ENCODE measurements around the gene FAM177B.

FAM177B gene

GRCh38 chr1:222706815-222707214, 30.2 kb upstream of the FAM177B start:
- no peak for TF ChIP-seq TAF1 (IDR thresholded peaks at IDR 0.05; ENCODE audit: low read depth)
- no peak for TF ChIP-seq EGR1 (IDR thresholded peaks at IDR 0.05)
- no peak for TF ChIP-seq NFIC (IDR thresholded peaks at IDR 0.05)
- TF ChIP-seq RAD21 (IDR thresholded peaks at IDR 0.05; ENCODE audit: low read depth) = no peak
- TF ChIP-seq FOXM1 (IDR thresholded peaks at IDR 0.05; ENCODE audit: borderline replicate concordance, low read depth) = no peak
- no peak for TF ChIP-seq YY1 (IDR thresholded peaks at IDR 0.05; ENCODE audit: low read depth)
- no peak for TF ChIP-seq TEAD4 (IDR thresholded peaks at IDR 0.05)
- TF ChIP-seq ZBTB7A (IDR thresholded peaks at IDR 0.05; ENCODE audit: low read depth) = no peak
- no peak for TF ChIP-seq USF1 (IDR thresholded peaks at IDR 0.05)
- TF ChIP-seq CREB1 (IDR thresholded peaks at IDR 0.05; ENCODE audit: low read depth) = no peak
- TF ChIP-seq REST (IDR thresholded peaks at IDR 0.05; ENCODE audit: low read depth) = no peak
- no peak for TF ChIP-seq EP300 (IDR thresholded peaks at IDR 0.05; ENCODE audit: borderline replicate concordance)

- TF ChIP-seq CEBPB (IDR thresholded peaks at IDR 0.05) (no peak), YY1 (IDR thresholded peaks at IDR 0.05; ENCODE audit: low read depth) (no peak), TCF12 (IDR thresholded peaks at IDR 0.05; ENCODE audit: low read depth) (no peak), EGR1 (IDR thresholded peaks at IDR 0.05) (no peak)
These were observed 27.3 kb upstream of the FAM177B start for GRCh38 chr1:222709700-222710153.

GRCh38 chr1:222711319-222712252, 25.4 kb upstream of the FAM177B start:
- 0 out of 2 replicates have a peak, but pooled peaks have one; percentile 15 for TF ChIP-seq TAF1 (IDR thresholded peaks at IDR 0.05; ENCODE audit: low read depth)
- TF ChIP-seq REST (IDR thresholded peaks at IDR 0.05; ENCODE audit: low read depth) = no peak
- no peak for TF ChIP-seq USF1 (IDR thresholded peaks at IDR 0.05)
- TF ChIP-seq MAX (IDR thresholded peaks at IDR 0.05) = peak; percentile 38

- TF ChIP-seq TCF12 (IDR thresholded peaks at IDR 0.05; ENCODE audit: low read depth) = no peak; the same call in 1 of the 2 replicates
- no peak for TF ChIP-seq CEBPB (IDR thresholded peaks at IDR 0.05)
- peak; percentile 88 for TF ChIP-seq EGR1 (IDR thresholded peaks at IDR 0.05)
- no peak for TF ChIP-seq REST (IDR thresholded peaks at IDR 0.05; ENCODE audit: low read depth)
- no peak for TF ChIP-seq ZBTB7A (IDR thresholded peaks at IDR 0.05; ENCODE audit: low read depth)
- TF ChIP-seq TAF1 (IDR thresholded peaks at IDR 0.05; ENCODE audit: low read depth) = no peak; the same call in 1 of the 2 replicates
- no peak for TF ChIP-seq NFIC (IDR thresholded peaks at IDR 0.05)
- TF ChIP-seq MAX (IDR thresholded peaks at IDR 0.05) = peak; percentile 60
- no peak for TF ChIP-seq EP300 (IDR thresholded peaks at IDR 0.05; ENCODE audit: borderline replicate concordance)
- TF ChIP-seq USF1 (IDR thresholded peaks at IDR 0.05) = peak; percentile 99
- TF ChIP-seq TEAD4 (IDR thresholded peaks at IDR 0.05) = no peak
- no peak for TF ChIP-seq CREB1 (IDR thresholded peaks at IDR 0.05; ENCODE audit: low read depth)
- TF ChIP-seq YY1 (IDR thresholded peaks at IDR 0.05; ENCODE audit: low read depth) = peak; percentile 99
- no peak for TF ChIP-seq RAD21 (IDR thresholded peaks at IDR 0.05; ENCODE audit: low read depth)
- TF ChIP-seq FOXM1 (IDR thresholded peaks at IDR 0.05; ENCODE audit: borderline replicate concordance, low read depth) = no peak
These were observed 24.5 kb upstream of the FAM177B start, which contains the start of the genes AIDA and BROX for GRCh38 chr1:222712253-222713090. Gene AIDA (minus strand): TSS chr1:222712491. CDS start chr1:222712317, 174 bp downstream. Gene BROX (plus strand): TSS chr1:222712564. CDS start chr1:222715700, 3,136 bp downstream.
